A673 (cell line): ENCODE measurements around the gene SAP25. TPM values are rescaled to one million over a fixed set of nuclear protein-coding genes. Genes with fewer than 3 reads are reported as not detected.

Experiments used
- BruUV-seq: library from RNA; stranded (reverse); fragments of 400-500 nt; replicated peaks from 2 replicates; lab custom pipeline; 2021; lab: Mats Ljungman, UMichigan
- CTCF ChIA-PET: fragments of 300-600 bp; sonication (Branson Sonifier 250); formaldehyde crosslinking; loops from one replicate; lab custom pipeline; 2022; ENCODE audit warnings: antibody characterized with exemption; lab: Charles Lee
- POLR2A ChIA-PET: fragments of 300-600 bp; sonication (Branson Sonifier 250); formaldehyde crosslinking; loops from one replicate; lab custom pipeline; 2022; ENCODE audit warnings: antibody characterized with exemption; ENCODE audit not compliant: low non-redundant PET; lab: Charles Lee
- DNase-seq: peaks from one replicate; pipeline ENCODE4 v3.0.0-alpha.2; 2015; ENCODE audit warnings: low spot score
- H3K27ac ChIP-seq: fragments of 200-600 bp; sonication (generic); 2 replicates; pipeline ENCODE4 v1.5.1; 2016; ENCODE audit warnings: mixed run types, low read depth, mild to moderate bottlenecking, mixed read lengths, antibody characterized with exemption, low read length; ENCODE audit not compliant: poor library complexity, severe bottlenecking
- H3K27me3 ChIP-seq: fragments of 200-600 bp; sonication (generic); replicated peaks from 2 replicates; pipeline ENCODE4 v1.6.1; 2017; ENCODE audit warnings: mixed run types, low read depth, mild to moderate bottlenecking, mixed read lengths, antibody characterized with exemption, low read length; ENCODE audit not compliant: insufficient read depth, poor library complexity
- H3K36me3 ChIP-seq: fragments of 200-600 bp; sonication (generic); 2 replicates; pipeline ENCODE4 v1.6.1; 2016; ENCODE audit warnings: mixed run types, mild to moderate bottlenecking, mixed read lengths, antibody characterized with exemption, low read length; ENCODE audit not compliant: insufficient read depth, poor library complexity, severe bottlenecking
- H3K4me1 ChIP-seq: fragments of 200-600 bp; sonication (generic); 2 replicates; pipeline ENCODE4 v1.6.1; 2017; ENCODE audit warnings: mixed run types, mild to moderate bottlenecking, mixed read lengths, antibody characterized with exemption, low read length; ENCODE audit not compliant: insufficient read depth, poor library complexity, severe bottlenecking
- H3K4me3 ChIP-seq: fragments of 200-600 bp; sonication (generic); 2 replicates; pipeline ENCODE4 v1.5.1; 2016; ENCODE audit warnings: low read depth, mixed run types, mild to moderate bottlenecking, mixed read lengths, low read length; ENCODE audit not compliant: poor library complexity, severe bottlenecking
- H3K9me3 ChIP-seq: fragments of 200-600 bp; sonication (generic); 2 replicates; pipeline ENCODE4 v1.6.1; 2016; ENCODE audit warnings: mixed run types, low read depth, mild to moderate bottlenecking, mixed read lengths, antibody characterized with exemption, low read length; ENCODE audit not compliant: poor library complexity, severe bottlenecking
- CTCF ChIP-seq: fragments of 300-800, 200-600 bp; sonication (generic); conservative IDR thresholded peaks from 2 replicates; pipeline ENCODE4 v1.5.1; 2017; ENCODE audit warnings: low read depth, mild to moderate bottlenecking, antibody characterized with exemption, low read length, moderate library complexity, mixed read lengths
- EZH2 ChIP-seq: fragments of 200-600 bp; sonication (generic); IDR thresholded peaks from 2 replicates; pipeline ENCODE4 v1.6.1; 2017; ENCODE audit warnings: borderline replicate concordance, low read depth, mild to moderate bottlenecking, mixed read lengths, antibody characterized with exemption, low read length; ENCODE audit not compliant: poor library complexity, severe bottlenecking
- intact Hi-C: fragments of 100-400 bp; cut with micrococcal nuclease; formaldehyde crosslinking; loops from one replicate; pipeline ENCODE4 v1.10.0; 2022; ENCODE audit not compliant: unreplicated experiment
- total RNA-seq: library from RNA; stranded (reverse); gene quantifications from 2 replicates; pipeline ENCODE4 v1.2.3, GENCODE V29; 2021

SAP25 gene
- total RNA-seq, 1 experiment from 2014 or later, result 1.7 TPM

GRCh38 chr7:100580466-100581283 lies 7.0 kb upstream of the SAP25 start:
- intact Hi-C loops, result loop anchor here (10.0 kb wide), 1 partner anchor 94 kb away; the partner anchor contains the start of gene GNB2
- CTCF ChIA-PET, result no interaction called here
- Histone ChIP-seq H3K4me1 (peaks cover 19% of the 10 kb centered on the region), H3K4me3 (no peak overlapping the region), H3K36me3 (peaks cover 38% of the 10 kb centered on the region), H3K27me3 (no peaks in the 10 kb centered on the region), H3K9me3 (no peaks in the 10 kb centered on the region), H3K27ac (no peak overlapping the region)
- no peak for TF ChIP-seq EZH2
- no peak for TF ChIP-seq CTCF
- POLR2A ChIA-PET, result no interaction called here
- no peak for DNase-seq
- no TSS peak for BruUV-seq

GRCh38 chr7:100578246-100579183 lies 4.8 kb upstream of the SAP25 start:
- CTCF ChIA-PET, result no interaction called here
- intact Hi-C loops, result no loop called here
- no peak overlapping the region for H3K4me3 ChIP-seq
- H3K27me3 ChIP-seq, result no peaks in the 10 kb centered on the region
- peaks cover 38% of the 10 kb centered on the region for H3K36me3 ChIP-seq
- BruUV-seq, result no TSS peak
- peaks cover 3% of the 10 kb centered on the region for H3K4me1 ChIP-seq
- H3K27ac ChIP-seq, result no peak overlapping the region
- POLR2A ChIA-PET, result no interaction called here
- DNase-seq, result no peak
- TF ChIP-seq CTCF (no peak), EZH2 (no peak)
- no peaks in the 10 kb centered on the region for H3K9me3 ChIP-seq

- CTCF ChIA-PET, result no interaction called here
- no peak for DNase-seq
- intact Hi-C loops, result no loop called here
- no TSS peak for BruUV-seq
- POLR2A ChIA-PET, result no interaction called here
- Histone ChIP-seq H3K27me3 (no peaks in the 10 kb centered on the region), H3K27ac (no peak overlapping the region), H3K9me3 (no peaks in the 10 kb centered on the region), H3K4me3 (no peak overlapping the region), H3K36me3 (peaks cover 37% of the 10 kb centered on the region), H3K4me1 (no peaks in the 10 kb centered on the region)
- TF ChIP-seq EZH2 (no peak), CTCF (no peak)
These were observed 3.8 kb upstream of the SAP25 start for GRCh38 chr7:100577507-100577906.
